Stimulated activated CD4-positive, alpha-beta T cell treated with anti-CD3 and anti-CD28 coated beads, Interleukin-15, amount 100 ng/mL, for 48 hours (primary cell): Measurements from ENCODE around the gene SYCP3.

Experiments used
- DNase-seq, 2 donors: peaks; one replicate each; pipeline ENCODE4 v3.0.0-alpha.2; 2020; ENCODE audit warnings: low read depth in 2 of 2

The SYCP3 gene

GRCh38 chr12:101680240-101680639 is 59.0 kb downstream of the SYCP3 start:
- no peak for DNase-seq
